ENCODE measurements around the gene SDR39U1.

Gene SDR39U1

GRCh38 chr14:24443053-24443665 is 583 bp upstream of the SDR39U1 start:
- DNase-seq (ENCODE audit: low read depth) = no peak

GRCh38 chr14:24441904-24442239 is 704 bp downstream of the SDR39U1 start:
- DNase-seq (ENCODE audit: low read depth) = no peak

- DNase-seq (ENCODE audit: low read depth) = no peak
Observed at GRCh38 chr14:24441485-24441884, 1.1 kb downstream of the SDR39U1 start.

GRCh38 chr14:24440606-24441399 is 1.8 kb downstream of the SDR39U1 start:
- DNase-seq (ENCODE audit: low read depth) = no peak

GRCh38 chr14:24439830-24440605 is 2.6 kb downstream of the SDR39U1 start:
- DNase-seq (ENCODE audit: low read depth) = no peak

- DNase-seq (ENCODE audit: low read depth) = no peak
Observed at GRCh38 chr14:24439257-24439656, 3.3 kb downstream of the SDR39U1 start.

- DNase-seq (ENCODE audit: low read depth) = no peak
Observed at GRCh38 chr14:24438223-24439097, 4.1 kb downstream of the SDR39U1 start.

- no peak for DNase-seq (ENCODE audit: low read depth)
Observed at GRCh38 chr14:24437736-24438067, 4.9 kb downstream of the SDR39U1 start.

- no peak for DNase-seq (ENCODE audit: low read depth)
Observed at GRCh38 chr14:24437020-24437735, 5.4 kb downstream of the SDR39U1 start.

- DNase-seq (ENCODE audit: low read depth) = no peak
Observed at GRCh38 chr14:24436355-24437019, 6.1 kb downstream of the SDR39U1 start.

- DNase-seq (ENCODE audit: low read depth) = no peak
Observed at GRCh38 chr14:24435998-24436354, 6.6 kb downstream of the SDR39U1 start.

GRCh38 chr14:24435192-24435810 is 7.3 kb downstream of the SDR39U1 start:
- DNase-seq (ENCODE audit: low read depth) = no peak

- no peak for DNase-seq (ENCODE audit: low read depth)
Observed at GRCh38 chr14:24434676-24435075, 7.9 kb downstream of the SDR39U1 start.

- DNase-seq (ENCODE audit: low read depth) = no peak
Observed at GRCh38 chr14:24434036-24434435, 8.5 kb downstream of the SDR39U1 start.

GRCh38 chr14:24432259-24433131 is 10.1 kb downstream of the SDR39U1 start:
- no peak for DNase-seq (ENCODE audit: low read depth)

GRCh38 chr14:24431569-24432258 is 10.9 kb downstream of the SDR39U1 start:
- DNase-seq (ENCODE audit: low read depth) = peak; percentile 80

GRCh38 chr14:24430682-24431568 is 11.7 kb downstream of the SDR39U1 start:
- peak; percentile 27 for DNase-seq (ENCODE audit: low read depth)

GRCh38 chr14:24430143-24430681 is 12.4 kb downstream of the SDR39U1 start:
- peak; percentile 48 for DNase-seq (ENCODE audit: low read depth)

All from stimulated activated CD8-positive, alpha-beta memory T cell treated with anti-CD3 and anti-CD28 coated beads, Interleukin-4, amount 100 ng/mL, for 24 hours (primary cell).